IMR-90 (cell line): ENCODE results near the gene ARHGEF40. TPM values are rescaled to one million over a fixed set of nuclear protein-coding genes. Genes with fewer than 3 reads are reported as not detected.

ENCODE experiments used
- ATAC-seq: fragments of 200-7000 bp; cut with Tn5 transposase; 2 replicates; pipeline ENCODE4 v1.9.1; 2020; ENCODE audit warnings: low read depth, mild to moderate bottlenecking, moderate library complexity
- BruUV-seq: library from RNA; stranded (reverse); fragments of 400-500 nt; replicated peaks from 2 replicates; lab custom pipeline; 2021; lab: Mats Ljungman, UMichigan
- CTCF ChIA-PET: fragments of 300-600 bp; formaldehyde crosslinking; extraction: SDS; loops from one replicate; lab custom pipeline; 2021; ENCODE audit warnings: antibody characterized with exemption; lab: Yijun Ruan, JAX
- POLR2A ChIA-PET: fragments of 300-600 bp; sonication (Branson Sonifier 250); formaldehyde crosslinking; loops from one replicate; lab custom pipeline; 2022; ENCODE audit warnings: antibody characterized with exemption; ENCODE audit not compliant: unreplicated experiment; lab: Charles Lee
- DNase-seq: peaks from one replicate; pipeline ENCODE4 v3.0.0; 2013
- H2AFZ ChIP-seq: replicated peaks from 2 replicates; pipeline ENCODE3; 2013; ENCODE audit warnings: low read length, mild to moderate bottlenecking; ENCODE audit not compliant: poor library complexity
- H2AK5ac ChIP-seq: 2 replicates; pipeline ENCODE4 v1.6.1; 2013; ENCODE audit warnings: low read depth, low read length, inconsistent platforms
- H2AK9ac ChIP-seq: replicated peaks from 2 replicates; pipeline ENCODE3; 2013; ENCODE audit warnings: mild to moderate bottlenecking, low read depth, low read length, moderate library complexity; ENCODE audit not compliant: poor library complexity
- H2BK120ac ChIP-seq: 2 replicates; pipeline ENCODE4 v1.6.1; 2013; ENCODE audit warnings: low read depth, low read length, inconsistent platforms
- H2BK15ac ChIP-seq: 3 replicates; pipeline ENCODE4 v1.6.1; 2013; ENCODE audit warnings: low read depth, low read length, inconsistent platforms
- H2BK20ac ChIP-seq: 2 replicates; pipeline ENCODE4 v1.6.1; 2013; ENCODE audit warnings: low read depth, mild to moderate bottlenecking, inconsistent platforms, low read length, moderate library complexity
- H2BK5ac ChIP-seq: 2 replicates; pipeline ENCODE4 v1.6.1; 2013; ENCODE audit warnings: mild to moderate bottlenecking, low read depth, low read length, inconsistent platforms; ENCODE audit not compliant: poor library complexity, severe bottlenecking
- H3K14ac ChIP-seq: replicated peaks from 2 replicates; pipeline ENCODE4 v1.6.1; 2013; ENCODE audit warnings: low read depth, low read length, inconsistent platforms
- H3K18ac ChIP-seq: 2 replicates; pipeline ENCODE4 v1.6.1; 2013; ENCODE audit warnings: low read depth, low read length, control low read depth
- H3K23ac ChIP-seq: 2 replicates; pipeline ENCODE4 v1.6.1; 2013; ENCODE audit warnings: low read depth, low read length, inconsistent platforms
- H3K27ac ChIP-seq: 2 replicates; pipeline ENCODE4 v1.5.1; 2013; ENCODE audit warnings: mild to moderate bottlenecking, control low read depth, low read length; ENCODE audit not compliant: insufficient read depth
- H3K27me3 ChIP-seq: 2 replicates; pipeline ENCODE4 v1.6.1; 2013; ENCODE audit warnings: low read length; ENCODE audit not compliant: control insufficient read depth, insufficient read depth
- H3K36me3 ChIP-seq: 2 replicates; pipeline ENCODE4 v1.6.1; 2013; ENCODE audit warnings: low read length, mixed read lengths; ENCODE audit not compliant: control insufficient read depth, insufficient read depth
- H3K4ac ChIP-seq: 2 replicates; pipeline ENCODE4 v1.6.1; 2013; ENCODE audit warnings: low read depth, low read length, inconsistent platforms
- H3K4me1 ChIP-seq: 2 replicates; pipeline ENCODE4 v1.6.1; 2013; ENCODE audit warnings: low read length, mixed read lengths; ENCODE audit not compliant: control insufficient read depth, insufficient read depth
- H3K4me2 ChIP-seq: 2 replicates; pipeline ENCODE4 v1.6.1; 2013; ENCODE audit warnings: low read depth, mild to moderate bottlenecking, control low read depth, low read length, moderate library complexity
- H3K4me3 ChIP-seq: 2 replicates; pipeline ENCODE4 v1.5.1; 2013; ENCODE audit warnings: low read depth, mild to moderate bottlenecking, control low read depth, low read length, moderate library complexity; ENCODE audit not compliant: insufficient read depth
- H3K56ac ChIP-seq: 2 replicates; pipeline ENCODE4 v1.6.1; 2013; ENCODE audit warnings: low read length, inconsistent platforms; ENCODE audit not compliant: insufficient read depth; ENCODE audit errors: extremely low read depth
- H3K79me1 ChIP-seq, 2 experiments: 2 replicates each; pipeline ENCODE4 v1.6.1; 2013; ENCODE audit warnings: low read length in 2 of 2, inconsistent platforms in 1 of 2, low read depth in 1 of 2
- H3K9ac ChIP-seq: 2 replicates; pipeline ENCODE4 v1.6.1; 2013; ENCODE audit warnings: low read depth, low read length, control low read depth
- H3K9me1 ChIP-seq: 2 replicates; pipeline ENCODE4 v1.6.1; 2013; ENCODE audit warnings: low read length, inconsistent platforms; ENCODE audit not compliant: insufficient read depth
- H3K9me3 ChIP-seq: 2 replicates; pipeline ENCODE4 v1.6.1; 2013; ENCODE audit warnings: low read length; ENCODE audit not compliant: control insufficient read depth, insufficient read depth
- H4K20me1 ChIP-seq: 2 replicates; pipeline ENCODE4 v1.6.1; 2013; ENCODE audit warnings: low read length, inconsistent platforms; ENCODE audit not compliant: insufficient read depth
- H4K5ac ChIP-seq: 2 replicates; pipeline ENCODE4 v1.6.1; 2013; ENCODE audit warnings: mild to moderate bottlenecking, low read depth, low read length, control low read depth
- H4K8ac ChIP-seq, 2 experiments: 2 replicates each; pipeline ENCODE4 v1.6.1; 2013; ENCODE audit warnings: low read depth in 2 of 2, low read length in 2 of 2, control low read depth in 1 of 2, inconsistent platforms in 1 of 2
- H4K91ac ChIP-seq: 2 replicates; pipeline ENCODE4 v1.6.1; 2013; ENCODE audit warnings: low read depth, low read length, inconsistent platforms; ENCODE audit not compliant: insufficient read depth
- BHLHE40 ChIP-seq: fragments of 150-350 bp; IDR thresholded peaks from 2 replicates; pipeline ENCODE4 v1.6.1; 2016; ENCODE audit warnings: mild to moderate bottlenecking, low read depth, low read length
- CTCF ChIP-seq: conservative IDR thresholded peaks from 2 replicates; pipeline ENCODE4 v1.5.1; 2012; ENCODE audit warnings: mild to moderate bottlenecking, low read depth, low read length, improper control_type of control experiment
- FOS ChIP-seq: fragments of 150-350 bp; IDR thresholded peaks from 2 replicates; pipeline ENCODE4 v1.6.1; 2016; ENCODE audit warnings: low read depth, low read length
- MAFK ChIP-seq: IDR thresholded peaks from 2 replicates; pipeline ENCODE4 v1.6.1; 2012; ENCODE audit warnings: low read depth, low read length, improper control_type of control experiment
- MAZ ChIP-seq: IDR thresholded peaks from 2 replicates; pipeline ENCODE4 v1.6.1; 2012; ENCODE audit warnings: low read depth, mild to moderate bottlenecking, low read length, improper control_type of control experiment, moderate library complexity, borderline replicate concordance
- MXI1 ChIP-seq: IDR thresholded peaks from 2 replicates; pipeline ENCODE4 v1.6.1; 2012; ENCODE audit warnings: low read depth, mild to moderate bottlenecking, low read length, moderate library complexity, borderline replicate concordance
- NFE2L2 ChIP-seq: fragments of 150-350 bp; IDR thresholded peaks from 2 replicates; pipeline ENCODE4 v1.6.1; 2016; ENCODE audit warnings: low read depth, mild to moderate bottlenecking, low read length
- RCOR1 ChIP-seq: IDR thresholded peaks from 2 replicates; pipeline ENCODE4 v1.6.1; 2012; ENCODE audit warnings: mild to moderate bottlenecking, low read length, improper control_type of control experiment; ENCODE audit not compliant: insufficient replicate concordance
- SMC3 ChIP-seq: fragments of 150-350 bp; IDR thresholded peaks from 2 replicates; pipeline ENCODE4 v1.6.1; 2016; ENCODE audit warnings: low read depth, mild to moderate bottlenecking, antibody characterized with exemption, low read length, moderate library complexity
- USF2 ChIP-seq: fragments of 150-350 bp; IDR thresholded peaks from 2 replicates; pipeline ENCODE4 v1.6.1; 2017; ENCODE audit warnings: mild to moderate bottlenecking, antibody characterized with exemption, low read length, low read depth
- whole genome bisulfite sequencing, 2 experiments: methylation state at CpG; one replicate each; pipeline versions ENCODE4 v1.1.5 to v1.1.7; 2013; ENCODE audit warnings: missing lambda C conversion rate in 2 of 2; ENCODE audit not compliant: insufficient read length in 1 of 2; ENCODE audit errors: extremely low coverage in 2 of 2; 5-methylcytosine and 5-hydroxymethylcytosine counted together
- dilution Hi-C: fragments of 300-500 bp; cut with HindIII; formaldehyde crosslinking; loops from one replicate; pipeline ENCODE4 v1.14.3; 2018; ENCODE audit warnings: low sequenced_read_pairs; ENCODE audit not compliant: unreplicated experiment
- in situ Hi-C: fragments of 300-500 bp; cut with MboI; formaldehyde crosslinking; loops from 3 replicates; pipeline ENCODE4 v1.14.3; 2019; ENCODE audit warnings: low sequenced_read_pairs, inconsistent platforms, mixed read lengths
- intact Hi-C: fragments of 100-400 bp; cut with micrococcal nuclease; formaldehyde crosslinking; loops from 2 replicates; pipeline ENCODE4 v1.10.0; 2022
- polyA plus RNA-seq, 3 experiments: library from polyadenylated mRNA; depleted of rRNA; stranded (reverse); fragments of >200 nt; gene quantifications; 2 replicates each; pipeline ENCODE4 v1.2.3, GENCODE V29; 2012; ENCODE audit warnings: low replicate concordance in 1 of 3
- total RNA-seq: library from RNA; depleted of rRNA; stranded (reverse); fragments of >200 nt; gene quantifications from 2 replicates; pipeline ENCODE4 v1.2.3, GENCODE V29; 2012

The ARHGEF40 gene
- total and polyA plus RNA-seq, 2 of the 4 experiments (the other 2 are of a cell fraction): 18.1 to 58.4 TPM

- H3K4me1 ChIP-seq: peaks cover 4% of the 10 kb centered on the region
- H3K18ac ChIP-seq: no peak overlapping the region
- TF ChIP-seq SMC3 (no peak), USF2 (no peak), BHLHE40 (no peak), FOS (no peak), MAZ (no peak), CTCF (no peak), MXI1 (no peak), MAFK (no peak), RCOR1 (no peak), NFE2L2 (no peak)
- no peaks in the 10 kb centered on the region for H3K79me1 ChIP-seq
- DNase-seq (no peak), ATAC-seq (no peak)
- H2AK9ac ChIP-seq: no peak overlapping the region
- no peak overlapping the region for H4K8ac ChIP-seq
- no peak overlapping the region for H3K4me2 ChIP-seq
- intact Hi-C loops (loop anchor here (2.0 to 5.0 kb wide), 2 partner anchors 18 to 408 kb away; no protein-coding TSS in a partner anchor), in situ Hi-C loops (no loop called here), dilution Hi-C loops (no loop called here)
- no peaks in the 10 kb centered on the region for H3K27me3 ChIP-seq
- no peaks in the 10 kb centered on the region for H4K20me1 ChIP-seq
- no peak overlapping the region for H2BK5ac ChIP-seq
- no peaks in the 10 kb centered on the region for H3K9me3 ChIP-seq
- 82% methylated on average over 2 of the region's 8 CpGs; no CpG with 5 or more reads in 1 of the 2 experiments for WGBS, 2 experiments
- H3K4ac ChIP-seq: no peak overlapping the region
- no peak overlapping the region for H2BK20ac ChIP-seq
- no peak overlapping the region for H3K14ac ChIP-seq
- no peak overlapping the region for H4K5ac ChIP-seq
- no peaks in the 10 kb centered on the region for H3K36me3 ChIP-seq
- H3K56ac ChIP-seq: no peak overlapping the region
- H2BK15ac ChIP-seq: no peak overlapping the region
- peaks cover 3% of the 10 kb centered on the region; the same call in 1 of the 2 replicates for H3K9me1 ChIP-seq
- no peak overlapping the region for H4K91ac ChIP-seq
- H2AFZ ChIP-seq: no peak overlapping the region
- H2AK5ac ChIP-seq: no peak overlapping the region
- H2BK120ac ChIP-seq: no peak overlapping the region
- no peak overlapping the region for H3K9ac ChIP-seq
- ChIA-PET POLR2A (interaction anchor here (0.9 kb wide), 1 partner anchor 111 kb away, joined by 5 read pairs; no protein-coding TSS in a partner anchor), CTCF (interaction anchor here (0.5 to 4.2 kb wide), 14 partner anchors 13 to 90 kb away, joined by 3 to 44 read pairs (median 4); no protein-coding TSS in a partner anchor)
- H3K27ac ChIP-seq: no peak overlapping the region
- H3K23ac ChIP-seq: no peak overlapping the region
- BruUV-seq: no TSS peak
- no peak overlapping the region for H3K4me3 ChIP-seq
Measured at GRCh38 chr14:21105095-21105494, 35.0 kb downstream of the ARHGEF40 start.
